Stimulated activated naive CD4-positive, alpha-beta T cell (primary cell): ENCODE data around the gene UBE2U.
"Not testable (repeated sequence)": the region's sequence is repeated elsewhere in the genome, so short reads cannot be mapped to it uniquely, and the experiment has no call there.

Source experiments
- DNase-seq, 6 experiments: peaks; one replicate each; lab custom pipeline; 2025; lab: John Stamatoyannopoulos, UW

UBE2U gene

GRCh38 chr1:64241069-64241468 is 37.6 kb downstream of the UBE2U start:
- DNase-seq = no peak

- peak in 3 of 6 experiments; percentile 39 to 60 (median 55) for DNase-seq
These were observed 39.7 kb downstream of the UBE2U start for GRCh38 chr1:64242895-64243756.

- DNase-seq = no peak
These were observed 40.3 kb downstream of the UBE2U start for GRCh38 chr1:64243757-64244080.

- DNase-seq = peak in 2 of 6 experiments; percentile 6 to 12
These were observed 42.1 kb downstream of the UBE2U start for GRCh38 chr1:64245495-64245894.

- DNase-seq = peak in 3 of 6 experiments; percentile 1 to 60 (median 54)
These were observed 43.0 kb downstream of the UBE2U start for GRCh38 chr1:64246294-64246917.

- no peak for DNase-seq
These were observed 44.6 kb downstream of the UBE2U start for GRCh38 chr1:64248065-64248464.

- not testable (repeated sequence) for DNase-seq
These were observed 47.0 kb downstream of the UBE2U start for GRCh38 chr1:64250472-64250871.

GRCh38 chr1:64251971-64252370 is 48.5 kb downstream of the UBE2U start:
- no peak for DNase-seq

GRCh38 chr1:64257233-64257632 is 53.8 kb downstream of the UBE2U start:
- DNase-seq = not testable (repeated sequence)

- DNase-seq = not testable (repeated sequence)
These were observed 55.0 kb downstream of the UBE2U start for GRCh38 chr1:64258444-64258843.

GRCh38 chr1:64263335-64263734 is 59.9 kb downstream of the UBE2U start:
- DNase-seq = no peak

GRCh38 chr1:64263856-64264255 is 60.4 kb downstream of the UBE2U start:
- no peak for DNase-seq

GRCh38 chr1:64265141-64265540 is 61.7 kb downstream of the UBE2U start:
- no peak for DNase-seq

GRCh38 chr1:64266991-64267390 is 63.6 kb downstream of the UBE2U start:
- no peak for DNase-seq

- peak; percentile 10 to 73 (median 61) for DNase-seq
These were observed 65.5 kb downstream of the UBE2U start for GRCh38 chr1:64268653-64269557.

GRCh38 chr1:64269558-64269884 is 66.1 kb downstream of the UBE2U start:
- no peak for DNase-seq

- DNase-seq = no peak
These were observed 76.6 kb downstream of the UBE2U start for GRCh38 chr1:64280001-64280400.

- no peak for DNase-seq
These were observed 78.9 kb downstream of the UBE2U start for GRCh38 chr1:64282351-64282750.

GRCh38 chr1:64287071-64287470 is 83.6 kb downstream of the UBE2U start:
- DNase-seq = no peak

GRCh38 chr1:64290420-64290819 is 87.0 kb downstream of the UBE2U start:
- no peak for DNase-seq

GRCh38 chr1:64291931-64292330 is 88.5 kb downstream of the UBE2U start:
- no peak for DNase-seq

- no peak for DNase-seq
These were observed 89.0 kb downstream of the UBE2U start for GRCh38 chr1:64292399-64292798.

GRCh38 chr1:64293820-64294219 is 90.4 kb downstream of the UBE2U start:
- no peak for DNase-seq
